IPS-NIHi7 (cell line): Measurements from ENCODE around the gene RIPPLY2.

Source experiments
- DNase-seq: peaks from one replicate; pipeline ENCODE4 v3.0.0; 2012; ENCODE audit warnings: mixed read lengths; ENCODE audit errors: extremely low spot score

Gene RIPPLY2

DNA sequence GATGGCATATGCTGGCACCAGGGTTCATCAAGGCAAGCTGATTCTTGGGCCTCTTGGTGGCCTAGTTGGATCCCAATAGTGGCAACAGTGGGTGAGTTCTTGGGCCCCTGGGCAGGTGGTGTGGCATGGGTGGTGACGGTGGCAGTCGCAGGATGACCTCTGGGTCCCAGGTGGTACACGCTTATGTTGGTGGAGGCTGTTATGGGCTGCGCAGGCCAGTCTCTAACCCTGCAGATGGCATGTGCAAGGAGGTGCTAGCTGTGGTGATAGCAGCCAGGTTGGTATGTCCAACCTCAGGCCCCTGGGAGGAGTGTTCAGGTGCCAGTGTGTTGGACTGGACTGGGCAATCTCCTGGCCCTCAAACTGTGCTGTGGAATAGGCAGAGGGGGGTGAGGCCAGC is 52.5 kb downstream of the RIPPLY2 start:
- DNase-seq, result no peak
